HUES48 (cell line): ENCODE results near the gene SOX30.
"Not testable (repeated sequence)": the region's sequence is repeated elsewhere in the genome, so short reads cannot be mapped to it uniquely, and the experiment has no call there.

Experiments used
- H3K27ac ChIP-seq: one replicate; pipeline ENCODE4 v1.7.0; 2013; ENCODE audit warnings: low read depth, low read length, inconsistent platforms
- H3K27me3 ChIP-seq: 2 replicates; pipeline ENCODE4 v1.6.1; 2013; ENCODE audit warnings: mild to moderate bottlenecking, low read length; ENCODE audit not compliant: control insufficient read depth, insufficient read depth
- H3K36me3 ChIP-seq: 2 replicates; pipeline ENCODE4 v1.6.1; 2013; ENCODE audit warnings: low read length; ENCODE audit not compliant: control insufficient read depth, insufficient read depth
- H3K4me1 ChIP-seq: 2 replicates; pipeline ENCODE4 v1.6.1; 2013; ENCODE audit warnings: mild to moderate bottlenecking, low read length; ENCODE audit not compliant: control insufficient read depth, insufficient read depth
- H3K4me3 ChIP-seq: 2 replicates; pipeline ENCODE4 v1.5.1; 2013; ENCODE audit warnings: mild to moderate bottlenecking, low read depth, low read length
- H3K9ac ChIP-seq: 2 replicates; pipeline ENCODE4 v1.6.1; 2013; ENCODE audit warnings: mild to moderate bottlenecking, low read depth, low read length, moderate library complexity
- H3K9me3 ChIP-seq: 2 replicates; pipeline ENCODE4 v1.6.1; 2013; ENCODE audit warnings: low read length; ENCODE audit not compliant: control insufficient read depth, insufficient read depth

SOX30 gene

GRCh38 chr5:157679801-157680200 is 27.6 kb upstream of the SOX30 start:
- H3K27ac ChIP-seq, result no peak overlapping the region
- H3K9me3 ChIP-seq, result no peaks in the 10 kb centered on the region
- H3K4me1 ChIP-seq, result no peaks in the 10 kb centered on the region
- no peak overlapping the region for H3K9ac ChIP-seq
- H3K27me3 ChIP-seq, result no peaks in the 10 kb centered on the region
- H3K4me3 ChIP-seq, result no peak overlapping the region
- no peaks in the 10 kb centered on the region for H3K36me3 ChIP-seq

- H3K36me3 ChIP-seq, result no peaks in the 10 kb centered on the region
- H3K27ac ChIP-seq, result no peak overlapping the region
- H3K9me3 ChIP-seq, result no peaks in the 10 kb centered on the region
- H3K9ac ChIP-seq, result no peak overlapping the region
- no peak overlapping the region for H3K4me3 ChIP-seq
- H3K4me1 ChIP-seq, result no peaks in the 10 kb centered on the region
- no peaks in the 10 kb centered on the region for H3K27me3 ChIP-seq
Observed at GRCh38 chr5:157677931-157678330, 25.7 kb upstream of the SOX30 start.

- not testable (repeated sequence) for H3K36me3 ChIP-seq, H3K27ac ChIP-seq, H3K9ac ChIP-seq, H3K4me1 ChIP-seq, H3K9me3 ChIP-seq, H3K4me3 ChIP-seq
- H3K27me3 ChIP-seq, result peaks cover 33% of the 10 kb centered on the region
Observed at GRCh38 chr5:157674351-157674750, 22.1 kb upstream of the SOX30 start.

- Histone ChIP-seq H3K4me3 (no peak overlapping the region), H3K9ac (no peak overlapping the region), H3K27me3 (peaks cover 33% of the 10 kb centered on the region), H3K27ac (no peak overlapping the region), H3K9me3 (no peaks in the 10 kb centered on the region), H3K36me3 (no peaks in the 10 kb centered on the region), H3K4me1 (peaks cover 4% of the 10 kb centered on the region; the same call in 1 of the 2 replicates)
Observed at GRCh38 chr5:157672976-157673375, 20.7 kb upstream of the SOX30 start.

- peaks cover 4% of the 10 kb centered on the region; the same call in 1 of the 2 replicates for H3K4me1 ChIP-seq
- no peak overlapping the region for H3K27ac ChIP-seq
- peaks cover 33% of the 10 kb centered on the region for H3K27me3 ChIP-seq
- H3K9ac ChIP-seq, result no peak overlapping the region
- peak overlapping the region; percentile 71 for H3K4me3 ChIP-seq
- no peaks in the 10 kb centered on the region for H3K9me3 ChIP-seq
- no peaks in the 10 kb centered on the region for H3K36me3 ChIP-seq
Observed at GRCh38 chr5:157671592-157672330, 19.5 kb upstream of the SOX30 start.

GRCh38 chr5:157670662-157671591 is 18.7 kb upstream of the SOX30 start, which contains the start of gene C5orf52:
TSS of gene C5orf52 (plus strand) at chr5:157671533. CDS start at chr5:157671615, 82 bp downstream.
- no peaks in the 10 kb centered on the region for H3K9me3 ChIP-seq
- peak within 1 kb of the TSS; percentile 71 for H3K4me3 ChIP-seq
- no peaks in the 10 kb centered on the region for H3K36me3 ChIP-seq
- H3K27me3 ChIP-seq, result peaks cover 33% of the 10 kb centered on the region
- H3K9ac ChIP-seq, result no peak within 1 kb of the TSS
- H3K27ac ChIP-seq, result no peak within 1 kb of the TSS
- peaks cover 4% of the 10 kb centered on the region; the same call in 1 of the 2 replicates for H3K4me1 ChIP-seq

GRCh38 chr5:157669701-157670097 is 17.5 kb upstream of the SOX30 start:
- Histone ChIP-seq H3K36me3 (no peaks in the 10 kb centered on the region), H3K27ac (no peak overlapping the region), H3K4me1 (peaks cover 4% of the 10 kb centered on the region; the same call in 1 of the 2 replicates), H3K9me3 (no peaks in the 10 kb centered on the region), H3K4me3 (no peak overlapping the region), H3K9ac (no peak overlapping the region), H3K27me3 (peaks cover 33% of the 10 kb centered on the region)

- Histone ChIP-seq H3K36me3 (no peaks in the 10 kb centered on the region), H3K9me3 (no peaks in the 10 kb centered on the region), H3K9ac (no peak overlapping the region), H3K4me3 (no peak overlapping the region), H3K4me1 (peaks cover 4% of the 10 kb centered on the region; the same call in 1 of the 2 replicates), H3K27ac (no peak overlapping the region), H3K27me3 (peaks cover 33% of the 10 kb centered on the region)
Observed at GRCh38 chr5:157668356-157668755, 16.1 kb upstream of the SOX30 start.

- Histone ChIP-seq H3K27me3 (peaks cover 11% of the 10 kb centered on the region), H3K4me3 (no peak overlapping the region), H3K9ac (no peak overlapping the region), H3K36me3 (no peaks in the 10 kb centered on the region), H3K4me1 (peaks cover under 1% of the 10 kb centered on the region; the same call in 1 of the 2 replicates), H3K9me3 (no peaks in the 10 kb centered on the region), H3K27ac (no peak overlapping the region)
Observed at GRCh38 chr5:157665467-157666070, 13.3 kb upstream of the SOX30 start.

GRCh38 chr5:157659868-157660660 is 7.8 kb upstream of the SOX30 start:
- H3K4me3 ChIP-seq, result no peak overlapping the region
- no peak overlapping the region for H3K27ac ChIP-seq
- H3K36me3 ChIP-seq, result no peaks in the 10 kb centered on the region
- no peaks in the 10 kb centered on the region for H3K27me3 ChIP-seq
- peaks cover 17% of the 10 kb centered on the region for H3K9me3 ChIP-seq
- no peak overlapping the region for H3K9ac ChIP-seq
- no peaks in the 10 kb centered on the region for H3K4me1 ChIP-seq
